Measurements from ENCODE around the gene RNF141. TPM values are rescaled to one million over a fixed set of nuclear protein-coding genes. Genes with fewer than 3 reads are reported as not detected.

The RNF141 gene
- total and polyA plus RNA-seq, 10 of the 15 experiments (the other 5 are each of a cell fraction or from before 2014, with no cell fraction given), result 7.6 to 36.8 (median 13.6) TPM

GRCh38 chr11:10488934-10489691 is 51.9 kb downstream of the RNF141 start (continued):
- no peak for TF ChIP-seq HSF1 (IDR thresholded peaks at IDR 0.05; ENCODE audit: low read depth, low read length)
- peak; percentile 59 to 60; a peak in 3 of 4 replicates for TF ChIP-seq IKZF2 (IDR thresholded peaks at IDR 0.05)
- TF ChIP-seq EP300 (IDR thresholded peaks at IDR 0.05; ENCODE audit: borderline replicate concordance in 1 of 2, control insufficient read depth in 1 of 2, low read depth in 2 of 2, low read length in 2 of 2), result peak; percentile 25 to 44; a peak in 2 of 4 replicates
- TF ChIP-seq SPI1 (IDR thresholded peaks at IDR 0.05; ENCODE audit: borderline replicate concordance, insufficient read depth, low read depth, low read length), result peak; percentile 83
- no peak for TF ChIP-seq RAD21 (IDR thresholded peaks at IDR 0.05; ENCODE audit: insufficient read depth, low read depth, low read length)
- TF ChIP-seq FOS (IDR thresholded peaks at IDR 0.05; ENCODE audit: borderline replicate concordance, extremely low read depth, insufficient read length), result no peak
- no peak for TF ChIP-seq ETV6 (conservative IDR thresholded peaks at IDR 0.05 in 1 of 2, IDR thresholded peaks at IDR 0.05 in 1 of 2; ENCODE audit: borderline replicate concordance in 1 of 2, low read depth in 1 of 2)
- TF ChIP-seq SMAD5 (IDR thresholded peaks at IDR 0.05; ENCODE audit: low read depth), result no peak
- TF ChIP-seq ZBTB4 (CRISPR knock-in tag; IDR thresholded peaks at IDR 0.05), result no peak
- peak; percentile 36 for TF ChIP-seq MEF2B (IDR thresholded peaks at IDR 0.05; ENCODE audit: partially characterized antibody, poor library complexity, severe bottlenecking)
- TF ChIP-seq ZNF24 (IDR thresholded peaks at IDR 0.05), result peak; percentile 83
- peak; percentile 86 for TF ChIP-seq RELA (IDR thresholded peaks at IDR 0.05; ENCODE audit: borderline replicate concordance, partially characterized antibody)
- TF ChIP-seq, protein P1, sequence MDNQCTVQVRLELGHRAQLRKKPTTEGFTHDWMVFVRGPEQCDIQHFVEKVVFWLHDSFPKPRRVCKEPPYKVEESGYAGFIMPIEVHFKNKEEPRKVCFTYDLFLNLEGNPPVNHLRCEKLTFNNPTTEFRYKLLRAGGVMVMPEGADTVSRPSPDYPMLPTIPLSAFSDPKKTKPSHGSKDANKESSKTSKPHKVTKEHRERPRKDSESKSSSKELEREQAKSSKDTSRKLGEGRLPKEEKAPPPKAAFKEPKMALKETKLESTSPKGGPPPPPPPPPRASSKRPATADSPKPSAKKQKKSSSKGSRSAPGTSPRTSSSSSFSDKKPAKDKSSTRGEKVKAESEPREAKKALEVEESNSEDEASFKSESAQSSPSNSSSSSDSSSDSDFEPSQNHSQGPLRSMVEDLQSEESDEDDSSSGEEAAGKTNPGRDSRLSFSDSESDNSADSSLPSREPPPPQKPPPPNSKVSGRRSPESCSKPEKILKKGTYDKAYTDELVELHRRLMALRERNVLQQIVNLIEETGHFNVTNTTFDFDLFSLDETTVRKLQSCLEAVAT (IDR thresholded peaks at IDR 0.05), result no peak
- no peak for TF ChIP-seq CREB1 (IDR thresholded peaks at IDR 0.05; ENCODE audit: low read depth)
- TF ChIP-seq BCL3 (IDR thresholded peaks at IDR 0.05; ENCODE audit: borderline replicate concordance, insufficient read depth, low read depth, low read length, poor library complexity, severe bottlenecking), result no peak
- peak; percentile 28; the same call in 1 of the 2 replicates for TF ChIP-seq CREM (IDR thresholded peaks at IDR 0.05; ENCODE audit: low read depth)
- no peak for TF ChIP-seq BMI1 (IDR thresholded peaks at IDR 0.05; ENCODE audit: borderline replicate concordance)
- TF ChIP-seq IKZF1 (conservative IDR thresholded peaks at IDR 0.05), result peak; percentile 59; the same call in 1 of the 2 replicates
- no peak for TF ChIP-seq KLF5 (IDR thresholded peaks at IDR 0.05; ENCODE audit: partially characterized antibody)
- TF ChIP-seq NFYB (IDR thresholded peaks at IDR 0.05; ENCODE audit: insufficient read depth, low read depth, low read length), result no peak
- TF ChIP-seq ZNF217 (IDR thresholded peaks at IDR 0.05), result no peak

Data from GM12878 (cell line).